H9 (cell line): Measurements from ENCODE around the gene ERI3. TPM values are rescaled to one million over a fixed set of nuclear protein-coding genes. Genes with fewer than 3 reads are reported as not detected.

Source experiments
- DNase-seq: peaks from one replicate; pipeline ENCODE4 v3.0.0-alpha.2; 2017
- H2AFZ ChIP-seq: one replicate; pipeline ENCODE4 v1.6.1; 2013; ENCODE audit warnings: mild to moderate bottlenecking, low read length, control low read depth, moderate library complexity
- H2AK5ac ChIP-seq: 2 replicates; pipeline ENCODE4 v1.6.1; 2013; ENCODE audit warnings: low read length, control low read depth, mixed read lengths; ENCODE audit not compliant: insufficient read length
- H2BK120ac ChIP-seq: one replicate; pipeline ENCODE4 v1.6.1; 2013; ENCODE audit warnings: low read depth, mild to moderate bottlenecking, low read length, control low read depth, inconsistent platforms; ENCODE audit not compliant: poor library complexity, severe bottlenecking
- H2BK12ac ChIP-seq: 2 replicates; pipeline ENCODE4 v1.6.1; 2013; ENCODE audit warnings: low read length, control low read depth, mixed read lengths, low read depth; ENCODE audit not compliant: insufficient read length
- H2BK15ac ChIP-seq: 2 replicates; pipeline ENCODE4 v1.6.1; 2013; ENCODE audit warnings: low read depth, low read length, control low read depth
- H2BK20ac ChIP-seq: one replicate; pipeline ENCODE4 v1.6.1; 2013; ENCODE audit warnings: low read depth, mild to moderate bottlenecking, low read length, control low read depth, inconsistent platforms; ENCODE audit not compliant: poor library complexity, severe bottlenecking
- H2BK5ac ChIP-seq: 2 replicates; pipeline ENCODE4 v1.6.1; 2013; ENCODE audit warnings: low read length, control low read depth, mixed read lengths; ENCODE audit not compliant: insufficient read length
- H3K14ac ChIP-seq: 2 replicates; pipeline ENCODE4 v1.6.1; 2013; ENCODE audit warnings: low read length, control low read depth; ENCODE audit not compliant: insufficient read depth
- H3K18ac ChIP-seq: 2 replicates; pipeline ENCODE4 v1.6.1; 2013; ENCODE audit warnings: low read depth, mild to moderate bottlenecking, mixed read lengths, low read length, control low read depth; ENCODE audit not compliant: insufficient read length
- H3K23ac ChIP-seq: 2 replicates; pipeline ENCODE4 v1.6.1; 2013; ENCODE audit warnings: low read length, control low read depth, mixed read lengths, low read depth; ENCODE audit not compliant: insufficient read length
- H3K23me2 ChIP-seq: 2 replicates; pipeline ENCODE4 v1.6.1; 2013; ENCODE audit warnings: low read depth, mild to moderate bottlenecking, mixed read lengths, low read length, control low read depth; ENCODE audit not compliant: insufficient read length, poor library complexity, severe bottlenecking
- H3K27ac ChIP-seq: 2 replicates; pipeline ENCODE4 v1.5.1; 2013; ENCODE audit warnings: low read length, control low read depth, mixed read lengths, low read depth; ENCODE audit not compliant: insufficient read length
- H3K27me3 ChIP-seq: 2 replicates; pipeline ENCODE4 v1.6.1; 2013; ENCODE audit warnings: low read length, control low read depth, inconsistent platforms; ENCODE audit not compliant: insufficient read depth
- H3K4ac ChIP-seq: 2 replicates; pipeline ENCODE4 v1.6.1; 2013; ENCODE audit warnings: low read depth, mild to moderate bottlenecking, control low read depth, inconsistent platforms, low read length, moderate library complexity
- H3K4me1 ChIP-seq: 2 replicates; pipeline ENCODE4 v1.6.1; 2013; ENCODE audit warnings: low read length, control low read depth, inconsistent platforms; ENCODE audit not compliant: insufficient read depth
- H3K4me2 ChIP-seq: 2 replicates; pipeline ENCODE4 v1.6.1; 2013; ENCODE audit warnings: low read length, control low read depth, mixed read lengths; ENCODE audit not compliant: insufficient read length, insufficient read depth
- H3K56ac ChIP-seq: 2 replicates; pipeline ENCODE4 v1.6.1; 2013; ENCODE audit warnings: low read depth, mild to moderate bottlenecking, mixed read lengths, low read length, control low read depth; ENCODE audit not compliant: insufficient read length
- H3K79me1 ChIP-seq: 2 replicates; pipeline ENCODE4 v1.6.1; 2013; ENCODE audit warnings: low read depth, mild to moderate bottlenecking, moderate library complexity, low read length, control low read depth, inconsistent platforms; ENCODE audit not compliant: insufficient read depth, poor library complexity, severe bottlenecking
- H3K79me2 ChIP-seq: 2 replicates; pipeline ENCODE4 v1.6.1; 2013; ENCODE audit warnings: low read length, control low read depth, inconsistent platforms; ENCODE audit not compliant: insufficient read depth
- H3K9ac ChIP-seq: 2 replicates; pipeline ENCODE4 v1.6.1; 2013; ENCODE audit warnings: low read length, control low read depth, mixed read lengths; ENCODE audit not compliant: insufficient read length; ENCODE audit errors: extremely low read depth
- H3K9me3 ChIP-seq: one replicate; pipeline ENCODE4 v1.6.1; 2013; ENCODE audit warnings: low read depth, low read length, inconsistent platforms; ENCODE audit not compliant: control insufficient read depth
- H3T11ph ChIP-seq: one replicate; pipeline ENCODE4 v1.6.1; 2013; ENCODE audit warnings: mild to moderate bottlenecking, low read length, control low read depth, inconsistent platforms
- H4K20me1 ChIP-seq: one replicate; pipeline ENCODE4 v1.6.1; 2013; ENCODE audit not compliant: control insufficient read depth, insufficient read length, insufficient read depth
- H4K5ac ChIP-seq: 2 replicates; pipeline ENCODE4 v1.6.1; 2013; ENCODE audit warnings: low read depth, mild to moderate bottlenecking, mixed read lengths, low read length, control low read depth; ENCODE audit not compliant: insufficient read length
- H4K8ac ChIP-seq: replicated peaks from 2 replicates; pipeline ENCODE4 v1.6.1; 2013; ENCODE audit warnings: low read length, control low read depth, mixed read lengths, low read depth; ENCODE audit not compliant: insufficient read length
- H4K91ac ChIP-seq: 2 replicates; pipeline ENCODE4 v1.6.1; 2013; ENCODE audit warnings: low read depth, mild to moderate bottlenecking, moderate library complexity, mixed read lengths, low read length, control low read depth; ENCODE audit not compliant: insufficient read length
- H3K27ac Mint-ChIP-seq, 3 experiments: 2 replicates in 2 of 3; 3 replicates in 1 of 3; pipeline ENCODE4 v1.8.0; 2020 to 2021; ENCODE audit warnings: mixed read lengths in 3 of 3, mild to moderate bottlenecking in 1 of 3, moderate library complexity in 1 of 3
- H3K27me3 Mint-ChIP-seq: 2 replicates; pipeline ENCODE4 v1.8.0; 2021; ENCODE audit warnings: low read depth, mild to moderate bottlenecking, moderate library complexity, mixed read lengths
- H3K36me3 Mint-ChIP-seq, 3 experiments: 2 replicates in 2 of 3; 3 replicates in 1 of 3; pipeline ENCODE4 v1.8.0; 2020 to 2021; ENCODE audit warnings: low read depth in 3 of 3, mixed read lengths in 3 of 3; ENCODE audit not compliant: insufficient read depth in 1 of 3
- H3K4me1 Mint-ChIP-seq, 2 experiments: 2 replicates each; pipeline ENCODE4 v1.8.0; 2020; ENCODE audit warnings: mixed read lengths in 2 of 2
- H3K4me3 Mint-ChIP-seq, 2 experiments: 2 replicates in 1 of 2; 3 replicates in 1 of 2; pipeline ENCODE4 v1.8.0; 2020 to 2021; ENCODE audit warnings: mild to moderate bottlenecking in 2 of 2, mixed read lengths in 2 of 2, moderate library complexity in 1 of 2
- H3K9me3 Mint-ChIP-seq, 2 experiments: 2 replicates in 1 of 2; 3 replicates in 1 of 2; pipeline ENCODE4 v1.8.0; 2020; ENCODE audit warnings: mild to moderate bottlenecking in 2 of 2, mixed read lengths in 2 of 2, moderate library complexity in 1 of 2
- CTCF ChIP-seq: fragments of 200-600 bp; sonication (generic); conservative IDR thresholded peaks from 3 replicates; pipeline ENCODE4 v1.8.0; 2021; ENCODE audit warnings: antibody characterized with exemption, mild to moderate bottlenecking
- WGBS: extraction: QIAGEN DNeasy Blood & Tissue Kit; methylation state at CpG from one replicate; pipeline ENCODE4 v1.1.7; 2013; ENCODE audit warnings: missing lambda C conversion rate, low lambda C conversion rate, mixed read lengths; ENCODE audit not compliant: insufficient read length; ENCODE audit errors: extremely low coverage; 5-methylcytosine and 5-hydroxymethylcytosine counted together
- total RNA-seq: library from RNA; stranded (reverse); gene quantifications from 2 replicates; pipeline ENCODE4 v1.2.1, GENCODE V29; 2021

ERI3 gene
- total RNA-seq, 1 experiment from 2014 or later, result 61.6 TPM

- no peak for DNase-seq
These were observed 52.5 kb downstream of the ERI3 start for GRCh38 chr1:44302541-44302940.

More at GRCh38 chr1:44302541-44302940, 52.5 kb downstream of the ERI3 start:
- Histone ChIP-seq H2BK120ac (no peak overlapping the region), H3K56ac (no peak overlapping the region), H3K23ac (no peak overlapping the region), H2AK5ac (no peak overlapping the region), H3K14ac (no peak overlapping the region), H2AFZ (no peak overlapping the region), H3K27me3 (no peaks in the 10 kb centered on the region), H3K79me1 (no peaks in the 10 kb centered on the region), H3K23me2 (no peaks in the 10 kb centered on the region), H4K8ac (no peak overlapping the region), H2BK20ac (no peak overlapping the region), H3K9me3 (no peaks in the 10 kb centered on the region), H2BK15ac (no peak overlapping the region), H3K4me2 (no peak overlapping the region), H3K9ac (no peak overlapping the region), H4K20me1 (no peaks in the 10 kb centered on the region), H3T11ph (no peak overlapping the region), H2BK5ac (no peak overlapping the region), H3K27ac (no peak overlapping the region), H3K4ac (no peak overlapping the region), H4K5ac (no peak overlapping the region), H3K18ac (no peak overlapping the region), H3K4me1 (no peaks in the 10 kb centered on the region), H2BK12ac (no peak overlapping the region), H4K91ac (no peak overlapping the region), H3K79me2 (no peaks in the 10 kb centered on the region)
- Mint-ChIP-seq H3K27me3 (no peaks in the 10 kb centered on the region), H3K4me1 (peaks cover 5 to 11% of the 10 kb centered on the region in 2 experiments; a peak in 3 of 4 replicates), H3K27ac (peak overlapping the region in 1 of 3 experiments; percentile 22; a peak in 1 of 7 replicates), H3K36me3 (peaks cover 13 to 51% (median 46%) of the 10 kb centered on the region in 3 experiments; a peak in 6 of 7 replicates), H3K9me3 (no peaks in the 10 kb centered on the region), H3K4me3 (no peak overlapping the region)
- no CpG with 5 or more reads among the region's 6 CpGs for WGBS
- no peak for TF ChIP-seq CTCF
